Stimulated activated CD8-positive, alpha-beta memory T cell treated with anti-CD3 and anti-CD28 coated beads, Interleukin-4, amount 100 ng/mL, for 4 hours (primary cell): Measurements from ENCODE around the gene METTL25.

Experiments
- DNase-seq, 2 donors: peaks; one replicate each; pipeline ENCODE4 v3.0.0-alpha.2; 2020; ENCODE audit warnings: low read depth in 2 of 2, low spot score in 1 of 2

METTL25 gene

DNA sequence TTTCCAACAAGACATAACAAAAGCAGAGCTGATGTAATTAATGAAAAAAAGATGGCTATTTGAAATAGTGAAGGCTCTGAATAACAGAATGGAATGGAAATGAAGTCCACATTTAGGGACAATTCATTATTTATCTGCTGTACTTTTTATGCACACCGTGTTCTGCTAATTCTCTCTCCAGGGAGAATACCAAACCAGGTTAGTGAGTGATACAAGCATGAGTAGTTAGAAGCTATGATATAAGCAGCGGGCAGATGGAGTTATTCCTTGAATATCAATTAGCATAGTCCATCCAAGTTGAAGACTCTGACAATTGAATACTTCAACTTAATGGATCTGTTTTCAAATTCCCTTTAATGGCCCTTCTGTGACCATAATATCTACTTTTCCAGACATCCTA lies 166.3 kb downstream of the METTL25 start:
- DNase-seq: no peak

GRCh38 chr12:82525616-82526015 lies 167.3 kb downstream of the METTL25 start:
- DNase-seq: no peak

- no peak for DNase-seq
These were observed 168.9 kb downstream of the METTL25 start for GRCh38 chr12:82527165-82527780.
